Stomach (tissue), 9 donors: ENCODE results near the gene KASH5. TPM values are rescaled to one million over a fixed set of nuclear protein-coding genes. Genes with fewer than 3 reads are reported as not detected.

Experiments
- DNase-seq, 2 donors: peaks; one replicate each; pipeline versions ENCODE4 v3.0.0 to v3.0.0-alpha.2; 2013 to 2019
- H3K27ac ChIP-seq, 5 donors: fragments of 200-600 bp in 4 of 5; sonication (generic) in 4 of 5; one replicate each; pipeline ENCODE4 v1.5.1; 2013 to 2019; ENCODE audit warnings: mild to moderate bottlenecking in 1 of 5, moderate library complexity in 1 of 5
- H3K27me3 ChIP-seq, 3 donors: fragments of 200-600 bp; sonication (generic); one replicate each; pipeline ENCODE4 v1.5.1; 2017 to 2019; ENCODE audit warnings: mixed run types in 1 of 3
- H3K36me3 ChIP-seq, 4 donors: fragments of 200-600 bp; sonication (generic); 1 replicate in 3 of 4; 2 replicates in 1 of 4; pipeline ENCODE4 v1.5.1; 2016 to 2019
- H3K4me1 ChIP-seq, 4 donors: fragments of 200-600 bp; sonication (generic); one replicate each; pipeline ENCODE4 v1.5.1; 2016 to 2019
- H3K4me3 ChIP-seq, 4 donors: fragments of 200-600 bp; sonication (generic) in 3 of 4; one replicate each; pipeline ENCODE4 v1.5.1; 2016 to 2019; ENCODE audit warnings: mild to moderate bottlenecking in 1 of 4
- H3K9me3 ChIP-seq, 4 donors: fragments of 200-600 bp; sonication (generic); one replicate each; pipeline ENCODE4 v1.5.1; 2016 to 2019
- EP300 ChIP-seq: sonication (generic); formaldehyde crosslinking; IDR thresholded peaks from one replicate; pipeline ENCODE4 v1.6.1; 2017; ENCODE audit warnings: antibody characterized with exemption
- POLR2A ChIP-seq, 4 donors: fragments of 450-650 bp; IDR thresholded peaks; one replicate each; pipeline ENCODE4 v1.6.1; 2016; ENCODE audit warnings: antibody characterized with exemption in 4 of 4, control low read depth in 2 of 4, mild to moderate bottlenecking in 1 of 4, moderate library complexity in 1 of 4
- POLR2AphosphoS5 ChIP-seq, 3 donors: sonication (generic); formaldehyde crosslinking; IDR thresholded peaks; one replicate each; pipeline ENCODE4 v1.6.1; 2016; ENCODE audit warnings: antibody characterized with exemption in 3 of 3
- WGBS, 5 donors: extraction: QIAGEN DNeasy Blood & Tissue Kit in 3 of 5; methylation state at CpG; one replicate each; pipeline versions ENCODE4 v1.1.5 to v1.1.7; 2013 to 2018; 5-methylcytosine and 5-hydroxymethylcytosine counted together
- intact Hi-C: fragments of 100-400 bp; cut with DNase I; formaldehyde crosslinking; loops from one replicate; pipeline ENCODE4 v1.15.1; 2023; ENCODE audit warnings: low total_unique reads
- polyA plus RNA-seq, 3 donors: library from polyadenylated mRNA; stranded (reverse); fragments of 200-250 nt; gene quantifications; one replicate each; pipeline ENCODE4 v1.2.3, GENCODE V29; 2013
- total RNA-seq, 5 donors: library from RNA; depleted of rRNA; stranded (reverse); fragments of >200 nt; gene quantifications; one replicate each; pipeline versions ENCODE4 v1.1.0 to v1.2.3, GENCODE V29; 2014 to 2016
- TF ChIP-seq, protein P1 (sequence below), 7 experiments: fragments of 450-650 bp in 4 of 7; fragments of 200-600 bp in 3 of 7; sonication (generic) in 3 of 7; IDR thresholded peaks; one replicate each; pipeline ENCODE4 v1.5.1; 2016 to 2019; ENCODE audit warnings: antibody characterized with exemption in 7 of 7, control low read depth in 2 of 7, mild to moderate bottlenecking in 1 of 7
- donor health status: healthy with polysubstance abuse.
- donor health status: Bipolar disorder and iron deficiency.
- donor health status: healthy.

Gene KASH5
- total and polyA plus RNA-seq, 8 donors: 0.20 to 0.37 TPM; not detected in 6

- Histone ChIP-seq H3K27ac (no peak overlapping the region), H3K36me3 (no peaks in the 10 kb centered on the region), H3K4me3 (no peak overlapping the region), H3K27me3 (peaks cover 56 to 100% (median 100%) of the 10 kb centered on the region in 3 donors), H3K9me3 (no peaks in the 10 kb centered on the region), H3K4me1 (peaks cover 11 to 24% (median 21%) of the 10 kb centered on the region in 4 donors)
- TF ChIP-seq POLR2AphosphoS5 (IDR thresholded peaks at IDR 0.05) (no peak), POLR2A (IDR thresholded peaks at IDR 0.05) (no peak), EP300 (no peak)
- TF ChIP-seq, protein P1, sequence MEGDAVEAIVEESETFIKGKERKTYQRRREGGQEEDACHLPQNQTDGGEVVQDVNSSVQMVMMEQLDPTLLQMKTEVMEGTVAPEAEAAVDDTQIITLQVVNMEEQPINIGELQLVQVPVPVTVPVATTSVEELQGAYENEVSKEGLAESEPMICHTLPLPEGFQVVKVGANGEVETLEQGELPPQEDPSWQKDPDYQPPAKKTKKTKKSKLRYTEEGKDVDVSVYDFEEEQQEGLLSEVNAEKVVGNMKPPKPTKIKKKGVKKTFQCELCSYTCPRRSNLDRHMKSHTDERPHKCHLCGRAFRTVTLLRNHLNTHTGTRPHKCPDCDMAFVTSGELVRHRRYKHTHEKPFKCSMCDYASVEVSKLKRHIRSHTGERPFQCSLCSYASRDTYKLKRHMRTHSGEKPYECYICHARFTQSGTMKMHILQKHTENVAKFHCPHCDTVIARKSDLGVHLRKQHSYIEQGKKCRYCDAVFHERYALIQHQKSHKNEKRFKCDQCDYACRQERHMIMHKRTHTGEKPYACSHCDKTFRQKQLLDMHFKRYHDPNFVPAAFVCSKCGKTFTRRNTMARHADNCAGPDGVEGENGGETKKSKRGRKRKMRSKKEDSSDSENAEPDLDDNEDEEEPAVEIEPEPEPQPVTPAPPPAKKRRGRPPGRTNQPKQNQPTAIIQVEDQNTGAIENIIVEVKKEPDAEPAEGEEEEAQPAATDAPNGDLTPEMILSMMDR (IDR thresholded peaks at IDR 0.05): no peak
- intact Hi-C loops: loop anchor here (5.0 kb wide), 1 partner anchor 33 kb away; no protein-coding TSS in a partner anchor
- no peak for DNase-seq
- WGBS, 5 donors: 58 to 73% (median 68%) methylated on average over 7 to 9 of the region's 9 CpGs
These were observed 42.2 kb downstream of the KASH5 start for GRCh38 chr19:49430172-49430677.

DNA sequence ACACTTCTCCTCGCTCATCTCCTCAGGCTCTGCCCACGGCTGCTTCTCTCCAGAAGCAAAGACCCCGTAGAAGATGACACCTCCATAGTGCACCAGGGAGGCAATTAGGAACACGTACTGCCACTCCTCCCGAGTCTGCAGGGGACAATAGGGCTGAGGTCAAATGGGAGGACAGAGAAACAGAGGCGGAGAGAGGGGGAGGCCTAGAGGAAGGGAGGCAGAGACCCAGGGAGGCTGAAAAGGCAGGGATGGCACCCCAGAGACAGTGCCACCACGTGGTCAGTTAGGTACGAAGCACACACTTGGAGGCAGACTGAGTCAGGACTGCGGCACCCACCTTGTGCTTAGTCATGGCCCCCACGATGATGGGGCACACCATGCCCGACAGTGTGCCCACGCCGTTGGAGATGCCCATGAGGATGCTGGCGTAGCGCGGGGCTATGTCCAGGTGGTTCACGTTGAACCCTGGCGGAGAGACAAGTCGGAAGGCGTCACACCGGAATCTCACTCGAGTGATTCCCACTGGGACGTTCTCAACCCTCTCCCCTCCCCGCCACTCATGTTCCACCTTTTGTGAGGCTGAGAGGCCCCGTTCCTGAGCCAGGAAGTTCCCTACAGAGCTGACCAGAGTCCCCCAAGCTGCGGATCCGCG is 42.8 kb downstream of the KASH5 start:
- H3K4me1 ChIP-seq: peaks cover 11 to 24% (median 21%) of the 10 kb centered on the region in 4 donors
- no peaks in the 10 kb centered on the region for H3K9me3 ChIP-seq
- intact Hi-C loops: loop anchor here (5.0 kb wide), 1 partner anchor 34 kb away; no protein-coding TSS in a partner anchor
- H3K27ac ChIP-seq: no peak overlapping the region
- 60 to 69% (median 64%) methylated on average over 27 to 28 of the region's 28 CpGs for WGBS, 5 donors
- DNase-seq: no peak
- no peak for TF ChIP-seq POLR2AphosphoS5 (IDR thresholded peaks at IDR 0.05)
- TF ChIP-seq, protein P1 (IDR thresholded peaks at IDR 0.05): no peak
- no peak for TF ChIP-seq POLR2A (IDR thresholded peaks at IDR 0.05)
- TF ChIP-seq EP300: no peak
- H3K27me3 ChIP-seq: peaks cover 55 to 100% (median 100%) of the 10 kb centered on the region in 3 donors
- no peak overlapping the region for H3K4me3 ChIP-seq
- H3K36me3 ChIP-seq: no peaks in the 10 kb centered on the region

- H3K36me3 ChIP-seq: no peaks in the 10 kb centered on the region
- 40 to 54% (median 44%) methylated on average over 22 to 29 of the region's 29 CpGs for WGBS, 5 donors
- no peak overlapping the region for H3K4me3 ChIP-seq
- H3K4me1 ChIP-seq: peaks cover 11 to 25% (median 22%) of the 10 kb centered on the region in 4 donors
- no peak overlapping the region for H3K27ac ChIP-seq
- peaks cover 50 to 100% (median 100%) of the 10 kb centered on the region in 3 donors for H3K27me3 ChIP-seq
- intact Hi-C loops: loop anchor here (5.0 kb wide), 1 partner anchor 34 kb away; no protein-coding TSS in a partner anchor
- TF ChIP-seq, protein P1 (IDR thresholded peaks at IDR 0.05): no peak
- no peak for TF ChIP-seq EP300
- no peak for TF ChIP-seq POLR2A (IDR thresholded peaks at IDR 0.05)
- TF ChIP-seq POLR2AphosphoS5 (IDR thresholded peaks at IDR 0.05): no peak
- no peak for DNase-seq
- no peaks in the 10 kb centered on the region for H3K9me3 ChIP-seq
These were observed 43.3 kb downstream of the KASH5 start for GRCh38 chr19:49431330-49431749.

GRCh38 chr19:49432141-49433073 is 44.4 kb downstream of the KASH5 start:
- intact Hi-C loops: loop anchor here (5.0 kb wide), 1 partner anchor 35 kb away; no protein-coding TSS in a partner anchor
- WGBS, 5 donors: 9 to 14% (median 10%) methylated on average over 27 to 63 of the region's 63 CpGs
- TF ChIP-seq POLR2AphosphoS5 (IDR thresholded peaks at IDR 0.05) (no peak), POLR2A (IDR thresholded peaks at IDR 0.05) (no peak), EP300 (no peak)
- TF ChIP-seq, protein P1 (IDR thresholded peaks at IDR 0.05): no peak
- DNase-seq: no peak
- no peak overlapping the region for H3K4me3 ChIP-seq
- H3K4me1 ChIP-seq: peaks cover 11 to 30% (median 23%) of the 10 kb centered on the region in 4 donors
- H3K36me3 ChIP-seq: no peaks in the 10 kb centered on the region
- H3K27me3 ChIP-seq: peaks cover 41 to 100% (median 100%) of the 10 kb centered on the region in 3 donors
- no peak overlapping the region for H3K27ac ChIP-seq
- no peaks in the 10 kb centered on the region for H3K9me3 ChIP-seq
